IMR-90 (cell line): ENCODE measurements around the gene TPM3. TPM values are rescaled to one million over a fixed set of nuclear protein-coding genes. Genes with fewer than 3 reads are reported as not detected.
"Not testable (repeated sequence)": the region's sequence is repeated elsewhere in the genome, so short reads cannot be mapped to it uniquely, and the experiment has no call there.

Source experiments
- ATAC-seq: fragments of 200-7000 bp; cut with Tn5 transposase; 2 replicates; pipeline ENCODE4 v1.9.1; 2020; ENCODE audit warnings: low read depth, mild to moderate bottlenecking, moderate library complexity
- BruUV-seq: library from RNA; stranded (reverse); fragments of 400-500 nt; replicated peaks from 2 replicates; lab custom pipeline; 2021; lab: Mats Ljungman, UMichigan
- CTCF ChIA-PET: fragments of 300-600 bp; formaldehyde crosslinking; extraction: SDS; loops from one replicate; lab custom pipeline; 2021; ENCODE audit warnings: antibody characterized with exemption; lab: Yijun Ruan, JAX
- POLR2A ChIA-PET: fragments of 300-600 bp; sonication (Branson Sonifier 250); formaldehyde crosslinking; loops from one replicate; lab custom pipeline; 2022; ENCODE audit warnings: antibody characterized with exemption; ENCODE audit not compliant: unreplicated experiment; lab: Charles Lee
- DNase-seq: peaks from one replicate; pipeline ENCODE4 v3.0.0; 2013
- H2AFZ ChIP-seq: replicated peaks from 2 replicates; pipeline ENCODE3; 2013; ENCODE audit warnings: low read length, mild to moderate bottlenecking; ENCODE audit not compliant: poor library complexity
- H2AK5ac ChIP-seq: 2 replicates; pipeline ENCODE4 v1.6.1; 2013; ENCODE audit warnings: low read depth, low read length, inconsistent platforms
- H2AK9ac ChIP-seq: replicated peaks from 2 replicates; pipeline ENCODE3; 2013; ENCODE audit warnings: mild to moderate bottlenecking, low read depth, low read length, moderate library complexity; ENCODE audit not compliant: poor library complexity
- H2BK120ac ChIP-seq: 2 replicates; pipeline ENCODE4 v1.6.1; 2013; ENCODE audit warnings: low read depth, low read length, inconsistent platforms
- H2BK15ac ChIP-seq: 3 replicates; pipeline ENCODE4 v1.6.1; 2013; ENCODE audit warnings: low read depth, low read length, inconsistent platforms
- H2BK20ac ChIP-seq: 2 replicates; pipeline ENCODE4 v1.6.1; 2013; ENCODE audit warnings: low read depth, mild to moderate bottlenecking, inconsistent platforms, low read length, moderate library complexity
- H2BK5ac ChIP-seq: 2 replicates; pipeline ENCODE4 v1.6.1; 2013; ENCODE audit warnings: mild to moderate bottlenecking, low read depth, low read length, inconsistent platforms; ENCODE audit not compliant: poor library complexity, severe bottlenecking
- H3K14ac ChIP-seq: replicated peaks from 2 replicates; pipeline ENCODE4 v1.6.1; 2013; ENCODE audit warnings: low read depth, low read length, inconsistent platforms
- H3K18ac ChIP-seq: 2 replicates; pipeline ENCODE4 v1.6.1; 2013; ENCODE audit warnings: low read depth, low read length, control low read depth
- H3K23ac ChIP-seq: 2 replicates; pipeline ENCODE4 v1.6.1; 2013; ENCODE audit warnings: low read depth, low read length, inconsistent platforms
- H3K27ac ChIP-seq: 2 replicates; pipeline ENCODE4 v1.5.1; 2013; ENCODE audit warnings: mild to moderate bottlenecking, control low read depth, low read length; ENCODE audit not compliant: insufficient read depth
- H3K27me3 ChIP-seq: 2 replicates; pipeline ENCODE4 v1.6.1; 2013; ENCODE audit warnings: low read length; ENCODE audit not compliant: control insufficient read depth, insufficient read depth
- H3K36me3 ChIP-seq: 2 replicates; pipeline ENCODE4 v1.6.1; 2013; ENCODE audit warnings: low read length, mixed read lengths; ENCODE audit not compliant: control insufficient read depth, insufficient read depth
- H3K4ac ChIP-seq: 2 replicates; pipeline ENCODE4 v1.6.1; 2013; ENCODE audit warnings: low read depth, low read length, inconsistent platforms
- H3K4me1 ChIP-seq: 2 replicates; pipeline ENCODE4 v1.6.1; 2013; ENCODE audit warnings: low read length, mixed read lengths; ENCODE audit not compliant: control insufficient read depth, insufficient read depth
- H3K4me2 ChIP-seq: 2 replicates; pipeline ENCODE4 v1.6.1; 2013; ENCODE audit warnings: low read depth, mild to moderate bottlenecking, control low read depth, low read length, moderate library complexity
- H3K4me3 ChIP-seq: 2 replicates; pipeline ENCODE4 v1.5.1; 2013; ENCODE audit warnings: low read depth, mild to moderate bottlenecking, control low read depth, low read length, moderate library complexity; ENCODE audit not compliant: insufficient read depth
- H3K56ac ChIP-seq: 2 replicates; pipeline ENCODE4 v1.6.1; 2013; ENCODE audit warnings: low read length, inconsistent platforms; ENCODE audit not compliant: insufficient read depth; ENCODE audit errors: extremely low read depth
- H3K79me1 ChIP-seq, 2 experiments: 2 replicates each; pipeline ENCODE4 v1.6.1; 2013; ENCODE audit warnings: low read length in 2 of 2, inconsistent platforms in 1 of 2, low read depth in 1 of 2
- H3K9ac ChIP-seq: 2 replicates; pipeline ENCODE4 v1.6.1; 2013; ENCODE audit warnings: low read depth, low read length, control low read depth
- H3K9me1 ChIP-seq: 2 replicates; pipeline ENCODE4 v1.6.1; 2013; ENCODE audit warnings: low read length, inconsistent platforms; ENCODE audit not compliant: insufficient read depth
- H3K9me3 ChIP-seq: 2 replicates; pipeline ENCODE4 v1.6.1; 2013; ENCODE audit warnings: low read length; ENCODE audit not compliant: control insufficient read depth, insufficient read depth
- H4K20me1 ChIP-seq: 2 replicates; pipeline ENCODE4 v1.6.1; 2013; ENCODE audit warnings: low read length, inconsistent platforms; ENCODE audit not compliant: insufficient read depth
- H4K5ac ChIP-seq: 2 replicates; pipeline ENCODE4 v1.6.1; 2013; ENCODE audit warnings: mild to moderate bottlenecking, low read depth, low read length, control low read depth
- H4K8ac ChIP-seq, 2 experiments: 2 replicates each; pipeline ENCODE4 v1.6.1; 2013; ENCODE audit warnings: low read depth in 2 of 2, low read length in 2 of 2, control low read depth in 1 of 2, inconsistent platforms in 1 of 2
- H4K91ac ChIP-seq: 2 replicates; pipeline ENCODE4 v1.6.1; 2013; ENCODE audit warnings: low read depth, low read length, inconsistent platforms; ENCODE audit not compliant: insufficient read depth
- WGBS, 2 experiments: methylation state at CpG; one replicate each; pipeline versions ENCODE4 v1.1.5 to v1.1.7; 2013; ENCODE audit warnings: missing lambda C conversion rate in 2 of 2; ENCODE audit not compliant: insufficient read length in 1 of 2; ENCODE audit errors: extremely low coverage in 2 of 2; 5-methylcytosine and 5-hydroxymethylcytosine counted together
- dilution Hi-C: fragments of 300-500 bp; cut with HindIII; formaldehyde crosslinking; loops from one replicate; pipeline ENCODE4 v1.14.3; 2018; ENCODE audit warnings: low sequenced_read_pairs; ENCODE audit not compliant: unreplicated experiment
- in situ Hi-C: fragments of 300-500 bp; cut with MboI; formaldehyde crosslinking; loops from 3 replicates; pipeline ENCODE4 v1.14.3; 2019; ENCODE audit warnings: low sequenced_read_pairs, inconsistent platforms, mixed read lengths
- intact Hi-C: fragments of 100-400 bp; cut with micrococcal nuclease; formaldehyde crosslinking; loops from 2 replicates; pipeline ENCODE4 v1.10.0; 2022
- polyA plus RNA-seq, 3 experiments: library from polyadenylated mRNA; depleted of rRNA; stranded (reverse); fragments of >200 nt; gene quantifications; 2 replicates each; pipeline ENCODE4 v1.2.3, GENCODE V29; 2012; ENCODE audit warnings: low replicate concordance in 1 of 3
- total RNA-seq: library from RNA; depleted of rRNA; stranded (reverse); fragments of >200 nt; gene quantifications from 2 replicates; pipeline ENCODE4 v1.2.3, GENCODE V29; 2012

The TPM3 gene
- total and polyA plus RNA-seq, 2 of the 4 experiments (the other 2 are of a cell fraction) = 438 to 530 TPM

GRCh38 chr1:154205778-154206177, 13.9 kb upstream of the TPM3 start:
- BruUV-seq = not testable (repeated sequence)

More at GRCh38 chr1:154205778-154206177, 13.9 kb upstream of the TPM3 start:
- CTCF ChIA-PET = interaction anchor here (0.7 kb wide), 1 partner anchor 9 kb away, joined by 3 read pairs; no protein-coding TSS in a partner anchor
- DNase-seq, H3K4me3 ChIP-seq, H3K9me1 ChIP-seq, H4K20me1 ChIP-seq, H2AK9ac ChIP-seq, in situ Hi-C loops, H4K91ac ChIP-seq, H3K27me3 ChIP-seq, H2BK5ac ChIP-seq, H3K9ac ChIP-seq, H2BK120ac ChIP-seq, H3K4me2 ChIP-seq, H3K4ac ChIP-seq, intact Hi-C loops, H3K9me3 ChIP-seq, H2AFZ ChIP-seq, H3K27ac ChIP-seq, H2BK20ac ChIP-seq, H3K18ac ChIP-seq, H3K23ac ChIP-seq, dilution Hi-C loops, H3K14ac ChIP-seq, H2BK15ac ChIP-seq, H3K4me1 ChIP-seq, H4K5ac ChIP-seq, H4K8ac ChIP-seq, H3K56ac ChIP-seq, H2AK5ac ChIP-seq: not testable (repeated sequence)
- Histone ChIP-seq H3K79me1 (peaks cover 6 to 15% of the 10 kb centered on the region in 2 experiments; a peak in 2 of 4 replicates), H3K36me3 (peaks cover 33% of the 10 kb centered on the region)
- WGBS, 2 experiments = no CpG with 5 or more reads among the region's 11 CpGs
- ATAC-seq = peak; percentile 12; the same call in 1 of the 2 replicates
- POLR2A ChIA-PET = interaction anchor here (0.8 kb wide), 1 partner anchor 9 kb away, joined by 3 read pairs; no protein-coding TSS in a partner anchor
